IMR-90 (cell line): ENCODE results near the gene ASH1L. TPM values are rescaled to one million over a fixed set of nuclear protein-coding genes. Genes with fewer than 3 reads are reported as not detected.

ENCODE experiments used
- ATAC-seq: fragments of 200-7000 bp; cut with Tn5 transposase; 2 replicates; pipeline ENCODE4 v1.9.1; 2020; ENCODE audit warnings: low read depth, mild to moderate bottlenecking, moderate library complexity
- BruUV-seq: library from RNA; stranded (reverse); fragments of 400-500 nt; replicated peaks from 2 replicates; lab custom pipeline; 2021; lab: Mats Ljungman, UMichigan
- CTCF ChIA-PET: fragments of 300-600 bp; formaldehyde crosslinking; extraction: SDS; loops from one replicate; lab custom pipeline; 2021; ENCODE audit warnings: antibody characterized with exemption; lab: Yijun Ruan, JAX
- POLR2A ChIA-PET: fragments of 300-600 bp; sonication (Branson Sonifier 250); formaldehyde crosslinking; loops from one replicate; lab custom pipeline; 2022; ENCODE audit warnings: antibody characterized with exemption; ENCODE audit not compliant: unreplicated experiment; lab: Charles Lee
- DNase-seq: peaks from one replicate; pipeline ENCODE4 v3.0.0; 2013
- H2AFZ ChIP-seq: replicated peaks from 2 replicates; pipeline ENCODE3; 2013; ENCODE audit warnings: low read length, mild to moderate bottlenecking; ENCODE audit not compliant: poor library complexity
- H2AK5ac ChIP-seq: 2 replicates; pipeline ENCODE4 v1.6.1; 2013; ENCODE audit warnings: low read depth, low read length, inconsistent platforms
- H2AK9ac ChIP-seq: replicated peaks from 2 replicates; pipeline ENCODE3; 2013; ENCODE audit warnings: mild to moderate bottlenecking, low read depth, low read length, moderate library complexity; ENCODE audit not compliant: poor library complexity
- H2BK120ac ChIP-seq: 2 replicates; pipeline ENCODE4 v1.6.1; 2013; ENCODE audit warnings: low read depth, low read length, inconsistent platforms
- H2BK15ac ChIP-seq: 3 replicates; pipeline ENCODE4 v1.6.1; 2013; ENCODE audit warnings: low read depth, low read length, inconsistent platforms
- H2BK20ac ChIP-seq: 2 replicates; pipeline ENCODE4 v1.6.1; 2013; ENCODE audit warnings: low read depth, mild to moderate bottlenecking, inconsistent platforms, low read length, moderate library complexity
- H2BK5ac ChIP-seq: 2 replicates; pipeline ENCODE4 v1.6.1; 2013; ENCODE audit warnings: mild to moderate bottlenecking, low read depth, low read length, inconsistent platforms; ENCODE audit not compliant: poor library complexity, severe bottlenecking
- H3K14ac ChIP-seq: replicated peaks from 2 replicates; pipeline ENCODE4 v1.6.1; 2013; ENCODE audit warnings: low read depth, low read length, inconsistent platforms
- H3K18ac ChIP-seq: 2 replicates; pipeline ENCODE4 v1.6.1; 2013; ENCODE audit warnings: low read depth, low read length, control low read depth
- H3K23ac ChIP-seq: 2 replicates; pipeline ENCODE4 v1.6.1; 2013; ENCODE audit warnings: low read depth, low read length, inconsistent platforms
- H3K27ac ChIP-seq: 2 replicates; pipeline ENCODE4 v1.5.1; 2013; ENCODE audit warnings: mild to moderate bottlenecking, control low read depth, low read length; ENCODE audit not compliant: insufficient read depth
- H3K27me3 ChIP-seq: 2 replicates; pipeline ENCODE4 v1.6.1; 2013; ENCODE audit warnings: low read length; ENCODE audit not compliant: control insufficient read depth, insufficient read depth
- H3K36me3 ChIP-seq: 2 replicates; pipeline ENCODE4 v1.6.1; 2013; ENCODE audit warnings: low read length, mixed read lengths; ENCODE audit not compliant: control insufficient read depth, insufficient read depth
- H3K4ac ChIP-seq: 2 replicates; pipeline ENCODE4 v1.6.1; 2013; ENCODE audit warnings: low read depth, low read length, inconsistent platforms
- H3K4me1 ChIP-seq: 2 replicates; pipeline ENCODE4 v1.6.1; 2013; ENCODE audit warnings: low read length, mixed read lengths; ENCODE audit not compliant: control insufficient read depth, insufficient read depth
- H3K4me2 ChIP-seq: 2 replicates; pipeline ENCODE4 v1.6.1; 2013; ENCODE audit warnings: low read depth, mild to moderate bottlenecking, control low read depth, low read length, moderate library complexity
- H3K4me3 ChIP-seq: 2 replicates; pipeline ENCODE4 v1.5.1; 2013; ENCODE audit warnings: low read depth, mild to moderate bottlenecking, control low read depth, low read length, moderate library complexity; ENCODE audit not compliant: insufficient read depth
- H3K56ac ChIP-seq: 2 replicates; pipeline ENCODE4 v1.6.1; 2013; ENCODE audit warnings: low read length, inconsistent platforms; ENCODE audit not compliant: insufficient read depth; ENCODE audit errors: extremely low read depth
- H3K79me1 ChIP-seq, 2 experiments: 2 replicates each; pipeline ENCODE4 v1.6.1; 2013; ENCODE audit warnings: low read length in 2 of 2, inconsistent platforms in 1 of 2, low read depth in 1 of 2
- H3K9ac ChIP-seq: 2 replicates; pipeline ENCODE4 v1.6.1; 2013; ENCODE audit warnings: low read depth, low read length, control low read depth
- H3K9me1 ChIP-seq: 2 replicates; pipeline ENCODE4 v1.6.1; 2013; ENCODE audit warnings: low read length, inconsistent platforms; ENCODE audit not compliant: insufficient read depth
- H3K9me3 ChIP-seq: 2 replicates; pipeline ENCODE4 v1.6.1; 2013; ENCODE audit warnings: low read length; ENCODE audit not compliant: control insufficient read depth, insufficient read depth
- H4K20me1 ChIP-seq: 2 replicates; pipeline ENCODE4 v1.6.1; 2013; ENCODE audit warnings: low read length, inconsistent platforms; ENCODE audit not compliant: insufficient read depth
- H4K5ac ChIP-seq: 2 replicates; pipeline ENCODE4 v1.6.1; 2013; ENCODE audit warnings: mild to moderate bottlenecking, low read depth, low read length, control low read depth
- H4K8ac ChIP-seq, 2 experiments: 2 replicates each; pipeline ENCODE4 v1.6.1; 2013; ENCODE audit warnings: low read depth in 2 of 2, low read length in 2 of 2, control low read depth in 1 of 2, inconsistent platforms in 1 of 2
- H4K91ac ChIP-seq: 2 replicates; pipeline ENCODE4 v1.6.1; 2013; ENCODE audit warnings: low read depth, low read length, inconsistent platforms; ENCODE audit not compliant: insufficient read depth
- CEBPB ChIP-seq: IDR thresholded peaks from 2 replicates; pipeline ENCODE4 v1.6.1; 2012; ENCODE audit warnings: low read depth, low read length, improper control_type of control experiment
- FOS ChIP-seq: fragments of 150-350 bp; IDR thresholded peaks from 2 replicates; pipeline ENCODE4 v1.6.1; 2016; ENCODE audit warnings: low read depth, low read length
- MAZ ChIP-seq: IDR thresholded peaks from 2 replicates; pipeline ENCODE4 v1.6.1; 2012; ENCODE audit warnings: low read depth, mild to moderate bottlenecking, low read length, improper control_type of control experiment, moderate library complexity, borderline replicate concordance
- NFE2L2 ChIP-seq: fragments of 150-350 bp; IDR thresholded peaks from 2 replicates; pipeline ENCODE4 v1.6.1; 2016; ENCODE audit warnings: low read depth, mild to moderate bottlenecking, low read length
- POLR2A ChIP-seq: IDR thresholded peaks from 2 replicates; pipeline ENCODE4 v1.6.1; 2012; ENCODE audit warnings: mild to moderate bottlenecking, low read depth, low read length
- RAD21 ChIP-seq: IDR thresholded peaks from 2 replicates; pipeline ENCODE4 v1.6.1; 2012; ENCODE audit warnings: low read length, improper control_type of control experiment
- RCOR1 ChIP-seq: IDR thresholded peaks from 2 replicates; pipeline ENCODE4 v1.6.1; 2012; ENCODE audit warnings: mild to moderate bottlenecking, low read length, improper control_type of control experiment; ENCODE audit not compliant: insufficient replicate concordance
- SMC3 ChIP-seq: fragments of 150-350 bp; IDR thresholded peaks from 2 replicates; pipeline ENCODE4 v1.6.1; 2016; ENCODE audit warnings: low read depth, mild to moderate bottlenecking, antibody characterized with exemption, low read length, moderate library complexity
- USF2 ChIP-seq: fragments of 150-350 bp; IDR thresholded peaks from 2 replicates; pipeline ENCODE4 v1.6.1; 2017; ENCODE audit warnings: mild to moderate bottlenecking, antibody characterized with exemption, low read length, low read depth
- WGBS, 2 experiments: methylation state at CpG; one replicate each; pipeline versions ENCODE4 v1.1.5 to v1.1.7; 2013; ENCODE audit warnings: missing lambda C conversion rate in 2 of 2; ENCODE audit not compliant: insufficient read length in 1 of 2; ENCODE audit errors: extremely low coverage in 2 of 2; 5-methylcytosine and 5-hydroxymethylcytosine counted together
- dilution Hi-C: fragments of 300-500 bp; cut with HindIII; formaldehyde crosslinking; loops from one replicate; pipeline ENCODE4 v1.14.3; 2018; ENCODE audit warnings: low sequenced_read_pairs; ENCODE audit not compliant: unreplicated experiment
- in situ Hi-C: fragments of 300-500 bp; cut with MboI; formaldehyde crosslinking; loops from 3 replicates; pipeline ENCODE4 v1.14.3; 2019; ENCODE audit warnings: low sequenced_read_pairs, inconsistent platforms, mixed read lengths
- intact Hi-C: fragments of 100-400 bp; cut with micrococcal nuclease; formaldehyde crosslinking; loops from 2 replicates; pipeline ENCODE4 v1.10.0; 2022
- polyA plus RNA-seq, 3 experiments: library from polyadenylated mRNA; depleted of rRNA; stranded (reverse); fragments of >200 nt; gene quantifications; 2 replicates each; pipeline ENCODE4 v1.2.3, GENCODE V29; 2012; ENCODE audit warnings: low replicate concordance in 1 of 3
- total RNA-seq: library from RNA; depleted of rRNA; stranded (reverse); fragments of >200 nt; gene quantifications from 2 replicates; pipeline ENCODE4 v1.2.3, GENCODE V29; 2012
- TF ChIP-seq, protein P1 (sequence below): fragments of 150-350 bp; IDR thresholded peaks from 2 replicates; pipeline ENCODE4 v1.6.1; 2016; ENCODE audit warnings: low read depth, mild to moderate bottlenecking, low read length, moderate library complexity, borderline replicate concordance

Gene ASH1L
- total and polyA plus RNA-seq, 2 of the 4 experiments (the other 2 are of a cell fraction): 13.7 to 18.5 TPM

- intact Hi-C loops (no loop called here), dilution Hi-C loops (no loop called here), in situ Hi-C loops (loop anchor here (5.0 kb wide), 1 partner anchor 40 kb away; the partner anchor contains the start of gene HCN3)
- Histone ChIP-seq H3K18ac (no peak overlapping the region), H2AK5ac (no peak overlapping the region), H3K4me3 (no peak overlapping the region), H3K79me1 (peaks cover 5 to 55% of the 10 kb centered on the region in 2 experiments), H3K4me2 (no peak overlapping the region), H3K36me3 (peaks cover 26% of the 10 kb centered on the region), H4K91ac (no peak overlapping the region), H3K9me3 (no peaks in the 10 kb centered on the region), H2AK9ac (no peak overlapping the region), H3K9me1 (peaks cover 10% of the 10 kb centered on the region; the same call in 1 of the 2 replicates), H2BK20ac (no peak overlapping the region), H3K14ac (no peak overlapping the region), H2BK120ac (no peak overlapping the region), H3K23ac (no peak overlapping the region), H3K27me3 (no peaks in the 10 kb centered on the region), H3K27ac (no peak overlapping the region), H2AFZ (no peak overlapping the region), H3K9ac (no peak overlapping the region), H2BK15ac (no peak overlapping the region), H3K4ac (no peak overlapping the region), H4K5ac (no peak overlapping the region), H3K4me1 (peaks cover 6% of the 10 kb centered on the region; the same call in 1 of the 2 replicates), H3K56ac (no peak overlapping the region), H2BK5ac (no peak overlapping the region), H4K8ac (no peak overlapping the region), H4K20me1 (no peaks in the 10 kb centered on the region)
- POLR2A ChIA-PET: no interaction called here
- no CpG with 5 or more reads among the region's 3 CpGs for WGBS, 2 experiments
- ATAC-seq: no peak
- TF ChIP-seq RCOR1 (no peak), POLR2A (no peak), USF2 (no peak), MAZ (no peak), NFE2L2 (no peak), FOS (no peak), RAD21 (no peak), CEBPB (no peak), SMC3 (no peak)
- TF ChIP-seq, protein P1, sequence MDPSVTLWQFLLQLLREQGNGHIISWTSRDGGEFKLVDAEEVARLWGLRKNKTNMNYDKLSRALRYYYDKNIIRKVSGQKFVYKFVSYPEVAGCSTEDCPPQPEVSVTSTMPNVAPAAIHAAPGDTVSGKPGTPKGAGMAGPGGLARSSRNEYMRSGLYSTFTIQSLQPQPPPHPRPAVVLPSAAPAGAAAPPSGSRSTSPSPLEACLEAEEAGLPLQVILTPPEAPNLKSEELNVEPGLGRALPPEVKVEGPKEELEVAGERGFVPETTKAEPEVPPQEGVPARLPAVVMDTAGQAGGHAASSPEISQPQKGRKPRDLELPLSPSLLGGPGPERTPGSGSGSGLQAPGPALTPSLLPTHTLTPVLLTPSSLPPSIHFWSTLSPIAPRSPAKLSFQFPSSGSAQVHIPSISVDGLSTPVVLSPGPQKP: no peak
- CTCF ChIA-PET: interaction anchor here (0.9 kb wide), 1 partner anchor 9 kb away, joined by 3 read pairs; no protein-coding TSS in a partner anchor
- no TSS peak for BruUV-seq
- no peak for DNase-seq
Measured at GRCh38 chr1:155316922-155317321, 245.7 kb downstream of the ASH1L start.
